BLaER1 treated with 17β-estradiol and CSF1 and Interleukin-3, amounts not matched to agents 10 nM and 100 nM (cell line): ENCODE measurements around the gene GLIPR1.
A peak's percentile ranks its signal among the peaks of the same experiment; 100 is the strongest.
"Not testable (repeated sequence)": the region's sequence is repeated elsewhere in the genome, so short reads cannot be mapped to it uniquely, and the experiment has no call there.

ENCODE experiments used
- H3K27ac ChIP-seq, 11 experiments: shearing (Covaris generic); formaldehyde crosslinking; 2 replicates each; pipeline ENCODE4 v1.8.1; 2022
- H3K27me3 ChIP-seq, 11 experiments: shearing (Covaris generic); formaldehyde crosslinking; 2 replicates each; pipeline ENCODE4 v1.8.1; 2022
- H3K36me3 ChIP-seq, 11 experiments: shearing (Covaris generic); formaldehyde crosslinking; 2 replicates each; pipeline ENCODE4 v1.8.1; 2022
- H3K4me1 ChIP-seq, 10 experiments: shearing (Covaris generic); formaldehyde crosslinking; 2 replicates each; pipeline ENCODE4 v1.8.1; 2022
- H3K4me2 ChIP-seq, 11 experiments: shearing (Covaris generic); formaldehyde crosslinking; 2 replicates each; pipeline ENCODE4 v1.8.1; 2022
- H3K4me3 ChIP-seq, 10 experiments: shearing (Covaris generic); formaldehyde crosslinking; 2 replicates each; pipeline ENCODE4 v1.8.1; 2022
- H3K9ac ChIP-seq, 11 experiments: shearing (Covaris generic); formaldehyde crosslinking; 2 replicates each; pipeline ENCODE4 v1.8.1; 2022
- H3K9me3 ChIP-seq, 11 experiments: shearing (Covaris generic); formaldehyde crosslinking; replicated peaks in 1 of 11; 2 replicates each; pipeline ENCODE4 v1.8.1; 2022
- H4K20me1 ChIP-seq, 11 experiments: shearing (Covaris generic); formaldehyde crosslinking; 2 replicates each; pipeline ENCODE4 v1.8.1; 2022
- Cebpa-rat ChIP-seq, 11 experiments: shearing (Covaris generic); IDR thresholded peaks; 2 replicates each; pipeline ENCODE4 v1.8.1; 2022

GLIPR1 gene

DNA sequence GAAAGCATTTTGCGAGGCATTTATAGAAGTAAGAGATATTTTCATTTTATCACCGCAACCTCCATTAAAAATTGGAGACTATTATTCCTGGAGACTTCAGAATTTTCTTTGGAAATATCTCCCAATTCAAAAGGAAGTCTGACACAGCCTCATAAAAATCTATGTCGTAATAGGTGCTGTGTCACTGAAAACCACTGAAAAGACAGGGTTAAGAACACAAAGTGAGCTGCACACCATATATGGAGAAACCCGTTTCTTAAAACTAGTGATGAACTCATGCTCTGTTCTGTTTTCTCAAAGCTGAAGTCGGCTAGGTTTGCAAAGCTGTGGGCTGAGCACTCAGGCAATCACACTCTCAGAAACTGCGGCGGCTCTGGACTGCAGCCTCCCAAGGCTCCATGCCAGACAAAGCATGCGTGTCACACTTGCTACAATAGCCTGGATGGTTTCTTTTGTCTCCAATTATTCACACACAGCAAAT is at the start of gene GLIPR1:
Gene GLIPR1 (plus strand): TSS at position 287 of the 481 bp plus-strand sequence. CDS start 126 bp downstream, at position 413.
- Histone ChIP-seq H3K4me2 (peak within 1 kb of the TSS; percentile 57 to 96 (median 86)), H3K27ac (peak within 1 kb of the TSS; percentile 68 to 95 (median 89))

GRCh38 chr12:75432924-75433323 is 47.6 kb upstream of the GLIPR1 start:
- Histone ChIP-seq H3K4me3 (no peak overlapping the region), H3K27me3 (no peaks in the 10 kb centered on the region), H3K27ac (no peak overlapping the region), H4K20me1 (no peaks in the 10 kb centered on the region), H3K36me3 (peaks cover 0 to 6% (median 0%) of the 10 kb centered on the region in 11 experiments; a peak in 3 of 22 replicates), H3K9ac (no peak overlapping the region), H3K4me2 (no peak overlapping the region), H3K4me1 (peaks cover 0 to 4% (median 2%) of the 10 kb centered on the region in 10 experiments; a peak in 13 of 20 replicates), H3K9me3 (peaks cover 26 to 47% (median 41%) of the 10 kb centered on the region in 11 experiments)
- no peak for TF ChIP-seq Cebpa-rat (IDR thresholded peaks at IDR 0.05)

More for the DNA sequence above, at the start of gene GLIPR1:
- H3K4me1 ChIP-seq: peaks cover 44 to 82% (median 70%) of the 10 kb centered on the region in 10 experiments
- H3K27me3 ChIP-seq: no peaks in the 10 kb centered on the region
- peak within 1 kb of the TSS; percentile 28 to 93 (median 81); a peak in 20 of 22 replicates for H3K9ac ChIP-seq
- peaks cover 0 to 22% (median 0%) of the 10 kb centered on the region in 11 experiments; a peak in 6 of 22 replicates for H4K20me1 ChIP-seq
- H3K36me3 ChIP-seq: peaks cover 0 to 37% (median 6%) of the 10 kb centered on the region in 11 experiments; a peak in 11 of 22 replicates
- H3K9me3 ChIP-seq: peaks cover 0 to 6% (median 0%) of the 10 kb centered on the region in 11 experiments; a peak in 4 of 22 replicates
- peak in 4 of 11 experiments; percentile 25 to 79 (median 48); a peak in 5 of 22 replicates for TF ChIP-seq Cebpa-rat (IDR thresholded peaks at IDR 0.05)
- H3K4me3 ChIP-seq: peak within 1 kb of the TSS; percentile 1 to 85 (median 67); a peak in 18 of 20 replicates

- H3K4me2 ChIP-seq: peak overlapping the region in 5 of 11 experiments; percentile 13 to 54 (median 43); a peak in 6 of 22 replicates
- peaks cover 17 to 41% (median 25%) of the 10 kb centered on the region in 11 experiments; a peak in 21 of 22 replicates for H3K9me3 ChIP-seq
- no peak overlapping the region for H3K9ac ChIP-seq
- TF ChIP-seq Cebpa-rat (IDR thresholded peaks at IDR 0.05): no peak
- no peaks in the 10 kb centered on the region for H3K27me3 ChIP-seq
- H3K36me3 ChIP-seq: no peaks in the 10 kb centered on the region
- no peaks in the 10 kb centered on the region for H4K20me1 ChIP-seq
- H3K27ac ChIP-seq: peak overlapping the region in 4 of 11 experiments; percentile 4 to 39 (median 22); a peak in 1 of 22 replicates
- no peak overlapping the region for H3K4me3 ChIP-seq
- H3K4me1 ChIP-seq: peaks cover 7 to 13% (median 10%) of the 10 kb centered on the region in 10 experiments; a peak in 17 of 20 replicates
Observed at GRCh38 chr12:75437564-75437963, 43.0 kb upstream of the GLIPR1 start.

- Histone ChIP-seq H3K27me3 (no peaks in the 10 kb centered on the region), H3K4me2 (peak overlapping the region in 10 of 11 experiments; percentile 10 to 54 (median 25); a peak in 13 of 22 replicates), H3K9ac (no peak overlapping the region), H3K36me3 (no peaks in the 10 kb centered on the region), H3K9me3 (peaks cover 17 to 41% (median 25%) of the 10 kb centered on the region in 11 experiments; a peak in 21 of 22 replicates), H4K20me1 (no peaks in the 10 kb centered on the region), H3K4me3 (no peak overlapping the region), H3K27ac (peak overlapping the region in 4 of 11 experiments; percentile 4 to 39 (median 22); a peak in 3 of 22 replicates), H3K4me1 (peaks cover 7 to 17% (median 10%) of the 10 kb centered on the region in 10 experiments; a peak in 17 of 20 replicates)
- no peak for TF ChIP-seq Cebpa-rat (IDR thresholded peaks at IDR 0.05)
Observed at GRCh38 chr12:75438059-75438754, 42.3 kb upstream of the GLIPR1 start.

DNA sequence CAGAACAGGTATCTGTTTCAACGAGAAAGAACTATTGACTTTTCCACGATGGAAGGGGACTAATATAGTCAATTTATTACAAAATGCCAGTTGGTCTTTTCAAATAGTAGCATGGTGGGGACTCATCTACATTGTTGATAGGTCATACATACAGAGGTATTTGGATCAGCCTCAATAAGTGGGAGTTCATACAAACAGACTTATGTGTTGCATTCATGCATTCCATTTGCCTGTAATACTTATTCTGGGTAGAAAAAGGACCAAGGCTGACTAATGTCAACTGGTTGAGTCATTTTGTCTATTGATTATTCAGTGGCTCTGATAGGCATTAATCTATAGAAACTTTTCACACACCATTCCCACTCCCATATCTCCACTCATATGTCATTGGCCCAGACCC is 41.5 kb upstream of the GLIPR1 start:
- Histone ChIP-seq H3K36me3 (no peaks in the 10 kb centered on the region), H3K9me3 (peaks cover 17 to 41% (median 25%) of the 10 kb centered on the region in 11 experiments; a peak in 21 of 22 replicates), H3K4me2 (no peak overlapping the region), H3K9ac (no peak overlapping the region), H3K27me3 (no peaks in the 10 kb centered on the region), H3K4me1 (peaks cover 7 to 25% (median 10%) of the 10 kb centered on the region in 10 experiments; a peak in 17 of 20 replicates), H3K4me3 (no peak overlapping the region), H3K27ac (no peak overlapping the region), H4K20me1 (no peaks in the 10 kb centered on the region)
- TF ChIP-seq Cebpa-rat (IDR thresholded peaks at IDR 0.05): no peak

GRCh38 chr12:75439930-75440329 is 40.6 kb upstream of the GLIPR1 start:
- peaks cover 14 to 41% (median 25%) of the 10 kb centered on the region in 11 experiments; a peak in 21 of 22 replicates for H3K9me3 ChIP-seq
- TF ChIP-seq Cebpa-rat (IDR thresholded peaks at IDR 0.05): no peak
- no peak overlapping the region for H3K4me2 ChIP-seq
- no peaks in the 10 kb centered on the region for H3K36me3 ChIP-seq
- H3K9ac ChIP-seq: no peak overlapping the region
- no peak overlapping the region for H3K4me3 ChIP-seq
- H3K27ac ChIP-seq: no peak overlapping the region
- no peaks in the 10 kb centered on the region for H4K20me1 ChIP-seq
- H3K27me3 ChIP-seq: no peaks in the 10 kb centered on the region
- peaks cover 7 to 34% (median 11%) of the 10 kb centered on the region in 10 experiments; a peak in 17 of 20 replicates for H3K4me1 ChIP-seq

DNA sequence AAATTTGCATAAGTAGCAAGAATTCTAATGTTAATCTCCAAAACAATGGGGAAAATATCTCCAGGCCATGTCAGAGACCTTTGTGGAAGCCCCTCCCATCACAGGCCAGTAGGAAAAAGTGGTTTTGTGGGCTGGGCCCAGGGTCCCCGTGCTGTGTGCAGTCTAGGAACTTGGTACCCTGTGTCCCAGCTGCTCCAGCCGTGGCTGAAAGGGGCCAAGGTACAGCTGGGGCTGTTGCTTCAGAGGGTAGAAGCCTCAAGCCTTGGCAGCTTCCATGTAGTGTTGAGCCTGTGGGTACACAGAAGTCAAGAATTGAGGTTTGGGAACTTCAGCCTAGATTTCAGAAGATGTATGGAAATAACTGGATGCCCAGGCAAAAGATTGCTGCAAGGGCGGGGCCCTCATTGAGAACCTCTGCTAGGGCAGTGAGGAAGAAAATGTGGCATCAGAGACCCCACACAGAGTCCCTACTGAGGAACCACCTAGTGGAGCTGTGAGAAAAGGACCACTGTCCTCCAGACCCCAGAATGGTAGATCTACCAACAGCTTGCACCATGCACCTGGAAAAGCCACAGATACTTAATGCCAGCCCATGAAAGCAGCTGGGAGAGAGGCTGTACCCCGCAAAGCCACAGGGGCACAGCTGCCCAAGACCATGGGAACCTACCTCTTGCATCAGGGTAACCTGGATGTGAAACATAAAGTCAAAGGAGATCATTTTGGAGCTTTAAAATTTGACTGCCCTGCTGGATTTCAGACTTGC is 38.7 kb upstream of the GLIPR1 start:
- Histone ChIP-seq H3K4me1 (peaks cover 7 to 38% (median 11%) of the 10 kb centered on the region in 10 experiments; a peak in 17 of 20 replicates), H3K9me3 (peaks cover 8 to 35% (median 17%) of the 10 kb centered on the region in 11 experiments; a peak in 20 of 22 replicates)
- H3K4me3 ChIP-seq, H4K20me1 ChIP-seq, H3K4me2 ChIP-seq, H3K27ac ChIP-seq, H3K27me3 ChIP-seq, H3K36me3 ChIP-seq, H3K9ac ChIP-seq: not testable (repeated sequence)

GRCh38 chr12:75442454-75442853 is 38.1 kb upstream of the GLIPR1 start:
- not testable (repeated sequence) for H3K9ac ChIP-seq, H3K27ac ChIP-seq, H3K4me3 ChIP-seq, H4K20me1 ChIP-seq, H3K27me3 ChIP-seq, H3K36me3 ChIP-seq, H3K4me2 ChIP-seq
- Histone ChIP-seq H3K4me1 (peaks cover 7 to 38% (median 11%) of the 10 kb centered on the region in 10 experiments; a peak in 17 of 20 replicates), H3K9me3 (peaks cover 5 to 29% (median 14%) of the 10 kb centered on the region in 11 experiments; a peak in 17 of 22 replicates)
